HG02973 (cell line): ENCODE results near the gene FRMD3.

Experiments
- ATAC-seq: cut with Tn5 transposase; IDR thresholded peaks from one replicate; pipeline ENCODE4 v1.9.1; 2021; ENCODE audit warnings: moderate library complexity; ENCODE audit not compliant: unreplicated experiment

FRMD3 gene

DNA sequence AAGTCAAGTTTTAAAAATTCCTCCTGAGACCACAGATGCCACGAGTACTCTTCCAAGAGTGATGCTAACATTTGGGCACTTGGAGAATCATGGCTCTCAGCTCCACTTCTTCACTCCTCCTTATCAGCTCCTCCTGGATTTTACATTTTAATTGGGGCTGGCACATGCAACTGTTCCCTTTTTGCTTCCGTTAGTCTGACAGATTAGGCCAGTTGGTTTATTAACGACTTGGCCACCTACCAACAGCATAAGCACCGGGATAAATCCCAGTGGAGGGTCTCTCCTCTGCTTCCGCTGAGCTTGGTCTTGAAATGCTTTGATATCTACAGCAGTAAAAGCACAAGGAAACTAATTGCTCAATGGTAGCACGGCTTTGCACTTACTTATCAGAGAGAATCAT is 340.6 kb downstream of the FRMD3 start:
- no peak for ATAC-seq

DNA sequence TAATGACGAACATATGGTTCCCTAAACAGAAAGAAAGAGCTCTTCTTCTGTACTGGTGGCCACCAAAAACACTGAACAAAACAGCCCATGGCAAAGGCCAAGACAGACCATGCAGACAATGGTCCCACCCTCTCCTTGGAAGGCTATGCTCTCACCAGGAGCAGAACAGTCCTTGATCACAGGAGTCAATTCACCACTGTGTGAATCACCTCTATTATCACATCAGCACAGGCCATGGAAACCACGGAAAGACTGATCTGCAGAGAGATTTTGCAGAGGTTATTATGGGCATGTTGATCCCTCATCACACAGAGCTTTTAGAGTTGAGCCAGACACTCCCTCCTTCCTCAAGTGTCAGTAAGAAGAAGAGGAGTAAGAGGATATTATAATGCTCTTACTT is 341.3 kb downstream of the FRMD3 start:
- no peak for ATAC-seq
